ENCODE results near the gene EFNA5. TPM values are rescaled to one million over a fixed set of nuclear protein-coding genes. Genes with fewer than 3 reads are reported as not detected.

Gene EFNA5
- total and polyA plus RNA-seq, 2 experiments from 2014 or later, result 7.5 to 10.1 TPM

- no peak for ATAC-seq
- no peaks in the 10 kb centered on the region for H3F3A ChIP-seq (replicated peaks; ENCODE audit: low read depth)
- no peak for DNase-seq (ENCODE audit: low spot score)
- no peaks in the 10 kb centered on the region for H3K9me3 Mint-ChIP-seq
- H3K27me3 ChIP-seq (ENCODE audit: insufficient read depth), result no peaks in the 10 kb centered on the region
- TF ChIP-seq EZH2 (IDR thresholded peaks at IDR 0.05; ENCODE audit: low read depth, unreplicated experiment), result no peak
- no peak overlapping the region for H3K4me3 ChIP-seq
- peaks cover 7% of the 10 kb centered on the region for H3K4me1 ChIP-seq (ENCODE audit: insufficient read depth)
- no peak overlapping the region for H3K27ac ChIP-seq (ENCODE audit: low read depth)
- no peak overlapping the region for H3K4me3 Mint-ChIP-seq
- H3K9me2 ChIP-seq (ENCODE audit: insufficient read depth), result no peaks in the 10 kb centered on the region
- H3K79me2 ChIP-seq (replicated peaks; ENCODE audit: insufficient read depth), result no peaks in the 10 kb centered on the region
- H4K20me1 ChIP-seq (replicated peaks; ENCODE audit: insufficient read depth), result no peaks in the 10 kb centered on the region
- H3K36me3 ChIP-seq (ENCODE audit: insufficient read depth), result no peaks in the 10 kb centered on the region
- H3K36me3 Mint-ChIP-seq (ENCODE audit: low read depth), result no peaks in the 10 kb centered on the region
- H3K4me1 Mint-ChIP-seq, result peaks cover 11% of the 10 kb centered on the region
- no peak overlapping the region for H3K4me2 ChIP-seq
- peaks cover 2% of the 10 kb centered on the region for H3K27me3 Mint-ChIP-seq (ENCODE audit: insufficient read depth, low read depth, poor library complexity)
- H2AFZ ChIP-seq, result no peak overlapping the region
- H3K27ac Mint-ChIP-seq, result no peak overlapping the region
Observed at GRCh38 chr5:107680799-107681198, 10.1 kb upstream of the EFNA5 start.

- Histone ChIP-seq H4K20me1 (replicated peaks; ENCODE audit: insufficient read depth) (no peaks in the 10 kb centered on the region), H3K79me2 (replicated peaks; ENCODE audit: insufficient read depth) (no peaks in the 10 kb centered on the region), H2AFZ (no peak overlapping the region), H3K27me3 (ENCODE audit: insufficient read depth) (no peaks in the 10 kb centered on the region), H3K4me1 (ENCODE audit: insufficient read depth) (peaks cover 12% of the 10 kb centered on the region), H3F3A (replicated peaks; ENCODE audit: low read depth) (no peaks in the 10 kb centered on the region), H3K36me3 (ENCODE audit: insufficient read depth) (no peaks in the 10 kb centered on the region), H3K4me3 (no peak overlapping the region), H3K9me2 (ENCODE audit: insufficient read depth) (no peaks in the 10 kb centered on the region), H3K4me2 (no peak overlapping the region), H3K27ac (ENCODE audit: low read depth) (no peak overlapping the region)
- no peaks in the 10 kb centered on the region for H3K9me3 Mint-ChIP-seq
- H3K36me3 Mint-ChIP-seq (ENCODE audit: low read depth), result no peaks in the 10 kb centered on the region
- peaks cover 17% of the 10 kb centered on the region for H3K4me1 Mint-ChIP-seq
- no peak overlapping the region for H3K4me3 Mint-ChIP-seq
- peaks cover 2% of the 10 kb centered on the region for H3K27me3 Mint-ChIP-seq (ENCODE audit: insufficient read depth, low read depth, poor library complexity)
- ATAC-seq, result no peak
- DNase-seq (ENCODE audit: low spot score), result no peak
- H3K27ac Mint-ChIP-seq, result no peak overlapping the region
- no peak for TF ChIP-seq ETS1 (IDR thresholded peaks at IDR 0.05)
- no peak for TF ChIP-seq CREB1 (CRISPR knock-in tag; IDR thresholded peaks at IDR 0.05; ENCODE audit: low read depth)
- TF ChIP-seq EZH2 (IDR thresholded peaks at IDR 0.05; ENCODE audit: low read depth, unreplicated experiment), result no peak
- TF ChIP-seq, protein P1, sequence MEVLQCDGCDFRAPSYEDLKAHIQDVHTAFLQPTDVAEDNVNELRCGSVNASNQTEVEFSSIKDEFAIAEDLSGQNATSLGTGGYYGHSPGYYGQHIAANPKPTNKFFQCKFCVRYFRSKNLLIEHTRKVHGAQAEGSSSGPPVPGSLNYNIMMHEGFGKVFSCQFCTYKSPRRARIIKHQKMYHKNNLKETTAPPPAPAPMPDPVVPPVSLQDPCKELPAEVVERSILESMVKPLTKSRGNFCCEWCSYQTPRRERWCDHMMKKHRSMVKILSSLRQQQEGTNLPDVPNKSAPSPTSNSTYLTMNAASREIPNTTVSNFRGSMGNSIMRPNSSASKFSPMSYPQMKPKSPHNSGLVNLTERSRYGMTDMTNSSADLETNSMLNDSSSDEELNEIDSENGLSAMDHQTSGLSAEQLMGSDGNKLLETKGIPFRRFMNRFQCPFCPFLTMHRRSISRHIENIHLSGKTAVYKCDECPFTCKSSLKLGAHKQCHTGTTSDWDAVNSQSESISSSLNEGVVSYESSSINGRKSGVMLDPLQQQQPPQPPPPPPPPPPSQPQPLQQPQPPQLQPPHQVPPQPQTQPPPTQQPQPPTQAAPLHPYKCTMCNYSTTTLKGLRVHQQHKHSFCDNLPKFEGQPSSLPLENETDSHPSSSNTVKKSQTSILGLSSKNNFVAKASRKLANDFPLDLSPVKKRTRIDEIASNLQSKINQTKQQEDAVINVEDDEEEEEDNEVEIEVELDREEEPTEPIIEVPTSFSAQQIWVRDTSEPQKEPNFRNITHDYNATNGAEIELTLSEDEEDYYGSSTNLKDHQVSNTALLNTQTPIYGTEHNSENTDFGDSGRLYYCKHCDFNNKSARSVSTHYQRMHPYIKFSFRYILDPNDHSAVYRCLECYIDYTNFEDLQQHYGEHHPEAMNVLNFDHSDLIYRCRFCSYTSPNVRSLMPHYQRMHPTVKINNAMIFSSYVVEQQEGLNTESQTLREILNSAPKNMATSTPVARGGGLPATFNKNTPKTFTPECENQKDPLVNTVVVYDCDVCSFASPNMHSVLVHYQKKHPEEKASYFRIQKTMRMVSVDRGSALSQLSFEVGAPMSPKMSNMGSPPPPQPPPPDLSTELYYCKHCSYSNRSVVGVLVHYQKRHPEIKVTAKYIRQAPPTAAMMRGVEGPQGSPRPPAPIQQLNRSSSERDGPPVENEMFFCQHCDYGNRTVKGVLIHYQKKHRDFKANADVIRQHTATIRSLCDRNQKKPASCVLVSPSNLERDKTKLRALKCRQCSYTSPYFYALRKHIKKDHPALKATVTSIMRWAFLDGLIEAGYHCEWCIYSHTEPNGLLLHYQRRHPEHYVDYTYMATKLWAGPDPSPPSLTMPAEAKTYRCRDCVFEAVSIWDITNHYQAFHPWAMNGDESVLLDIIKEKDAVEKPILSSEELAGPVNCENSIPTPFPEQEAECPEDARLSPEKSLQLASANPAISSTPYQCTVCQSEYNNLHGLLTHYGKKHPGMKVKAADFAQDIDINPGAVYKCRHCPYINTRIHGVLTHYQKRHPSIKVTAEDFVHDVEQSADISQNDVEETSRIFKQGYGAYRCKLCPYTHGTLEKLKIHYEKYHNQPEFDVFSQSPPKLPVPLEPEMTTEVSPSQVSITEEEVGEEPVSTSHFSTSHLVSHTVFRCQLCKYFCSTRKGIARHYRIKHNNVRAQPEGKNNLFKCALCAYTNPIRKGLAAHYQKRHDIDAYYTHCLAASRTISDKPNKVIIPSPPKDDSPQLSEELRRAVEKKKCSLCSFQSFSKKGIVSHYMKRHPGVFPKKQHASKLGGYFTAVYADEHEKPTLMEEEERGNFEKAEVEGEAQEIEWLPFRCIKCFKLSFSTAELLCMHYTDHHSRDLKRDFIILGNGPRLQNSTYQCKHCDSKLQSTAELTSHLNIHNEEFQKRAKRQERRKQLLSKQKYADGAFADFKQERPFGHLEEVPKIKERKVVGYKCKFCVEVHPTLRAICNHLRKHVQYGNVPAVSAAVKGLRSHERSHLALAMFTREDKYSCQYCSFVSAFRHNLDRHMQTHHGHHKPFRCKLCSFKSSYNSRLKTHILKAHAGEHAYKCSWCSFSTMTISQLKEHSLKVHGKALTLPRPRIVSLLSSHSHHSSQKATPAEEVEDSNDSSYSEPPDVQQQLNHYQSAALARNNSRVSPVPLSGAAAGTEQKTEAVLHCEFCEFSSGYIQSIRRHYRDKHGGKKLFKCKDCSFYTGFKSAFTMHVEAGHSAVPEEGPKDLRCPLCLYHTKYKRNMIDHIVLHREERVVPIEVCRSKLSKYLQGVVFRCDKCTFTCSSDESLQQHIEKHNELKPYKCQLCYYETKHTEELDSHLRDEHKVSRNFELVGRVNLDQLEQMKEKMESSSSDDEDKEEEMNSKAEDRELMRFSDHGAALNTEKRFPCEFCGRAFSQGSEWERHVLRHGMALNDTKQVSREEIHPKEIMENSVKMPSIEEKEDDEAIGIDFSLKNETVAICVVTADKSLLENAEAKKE (CRISPR knock-in tag; IDR thresholded peaks at IDR 0.05), result no peak
- TF ChIP-seq, protein P2, sequence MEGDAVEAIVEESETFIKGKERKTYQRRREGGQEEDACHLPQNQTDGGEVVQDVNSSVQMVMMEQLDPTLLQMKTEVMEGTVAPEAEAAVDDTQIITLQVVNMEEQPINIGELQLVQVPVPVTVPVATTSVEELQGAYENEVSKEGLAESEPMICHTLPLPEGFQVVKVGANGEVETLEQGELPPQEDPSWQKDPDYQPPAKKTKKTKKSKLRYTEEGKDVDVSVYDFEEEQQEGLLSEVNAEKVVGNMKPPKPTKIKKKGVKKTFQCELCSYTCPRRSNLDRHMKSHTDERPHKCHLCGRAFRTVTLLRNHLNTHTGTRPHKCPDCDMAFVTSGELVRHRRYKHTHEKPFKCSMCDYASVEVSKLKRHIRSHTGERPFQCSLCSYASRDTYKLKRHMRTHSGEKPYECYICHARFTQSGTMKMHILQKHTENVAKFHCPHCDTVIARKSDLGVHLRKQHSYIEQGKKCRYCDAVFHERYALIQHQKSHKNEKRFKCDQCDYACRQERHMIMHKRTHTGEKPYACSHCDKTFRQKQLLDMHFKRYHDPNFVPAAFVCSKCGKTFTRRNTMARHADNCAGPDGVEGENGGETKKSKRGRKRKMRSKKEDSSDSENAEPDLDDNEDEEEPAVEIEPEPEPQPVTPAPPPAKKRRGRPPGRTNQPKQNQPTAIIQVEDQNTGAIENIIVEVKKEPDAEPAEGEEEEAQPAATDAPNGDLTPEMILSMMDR (conservative IDR thresholded peaks at IDR 0.05; ENCODE audit: low read depth in 2 of 2), result no peak
- TF ChIP-seq POLR2AphosphoS5 (IDR thresholded peaks at IDR 0.05; ENCODE audit: low read depth), result no peak
- TF ChIP-seq ZNF331 (CRISPR knock-in tag; IDR thresholded peaks at IDR 0.05; ENCODE audit: low read depth), result no peak
- TF ChIP-seq, protein P3, sequence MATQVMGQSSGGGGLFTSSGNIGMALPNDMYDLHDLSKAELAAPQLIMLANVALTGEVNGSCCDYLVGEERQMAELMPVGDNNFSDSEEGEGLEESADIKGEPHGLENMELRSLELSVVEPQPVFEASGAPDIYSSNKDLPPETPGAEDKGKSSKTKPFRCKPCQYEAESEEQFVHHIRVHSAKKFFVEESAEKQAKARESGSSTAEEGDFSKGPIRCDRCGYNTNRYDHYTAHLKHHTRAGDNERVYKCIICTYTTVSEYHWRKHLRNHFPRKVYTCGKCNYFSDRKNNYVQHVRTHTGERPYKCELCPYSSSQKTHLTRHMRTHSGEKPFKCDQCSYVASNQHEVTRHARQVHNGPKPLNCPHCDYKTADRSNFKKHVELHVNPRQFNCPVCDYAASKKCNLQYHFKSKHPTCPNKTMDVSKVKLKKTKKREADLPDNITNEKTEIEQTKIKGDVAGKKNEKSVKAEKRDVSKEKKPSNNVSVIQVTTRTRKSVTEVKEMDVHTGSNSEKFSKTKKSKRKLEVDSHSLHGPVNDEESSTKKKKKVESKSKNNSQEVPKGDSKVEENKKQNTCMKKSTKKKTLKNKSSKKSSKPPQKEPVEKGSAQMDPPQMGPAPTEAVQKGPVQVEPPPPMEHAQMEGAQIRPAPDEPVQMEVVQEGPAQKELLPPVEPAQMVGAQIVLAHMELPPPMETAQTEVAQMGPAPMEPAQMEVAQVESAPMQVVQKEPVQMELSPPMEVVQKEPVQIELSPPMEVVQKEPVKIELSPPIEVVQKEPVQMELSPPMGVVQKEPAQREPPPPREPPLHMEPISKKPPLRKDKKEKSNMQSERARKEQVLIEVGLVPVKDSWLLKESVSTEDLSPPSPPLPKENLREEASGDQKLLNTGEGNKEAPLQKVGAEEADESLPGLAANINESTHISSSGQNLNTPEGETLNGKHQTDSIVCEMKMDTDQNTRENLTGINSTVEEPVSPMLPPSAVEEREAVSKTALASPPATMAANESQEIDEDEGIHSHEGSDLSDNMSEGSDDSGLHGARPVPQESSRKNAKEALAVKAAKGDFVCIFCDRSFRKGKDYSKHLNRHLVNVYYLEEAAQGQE (IDR thresholded peaks at IDR 0.05; ENCODE audit: unreplicated experiment), result no peak
- no peak for TF ChIP-seq NANOG (IDR thresholded peaks at IDR 0.05; ENCODE audit: borderline replicate concordance)
- TF ChIP-seq JUNB (IDR thresholded peaks at IDR 0.05; ENCODE audit: unreplicated experiment), result no peak
Observed at GRCh38 chr5:107680099-107680498, 9.4 kb upstream of the EFNA5 start.
